Coronary artery (tissue), 2 donors: ENCODE data around the gene MAPK1.
"Not testable (repeated sequence)": the region's sequence is repeated elsewhere in the genome, so short reads cannot be mapped to it uniquely, and the experiment has no call there.

Experiments used
- DNase-seq: peaks from one replicate; pipeline ENCODE4 v3.0.0-alpha.2; 2017; ENCODE audit warnings: low spot score
- H3K27ac ChIP-seq, 2 donors: fragments of 200-600 bp; sonication (generic); one replicate each; pipeline ENCODE4 v1.5.1; 2016 to 2019
- H3K4me3 ChIP-seq: fragments of 200-600 bp; sonication (generic); 2 replicates; pipeline ENCODE4 v1.5.1; 2016; ENCODE audit warnings: mild to moderate bottlenecking, moderate library complexity
- TF ChIP-seq, protein P1 (sequence below): fragments of 200-600 bp; sonication (generic); IDR thresholded peaks from one replicate; pipeline ENCODE4 v1.5.1; 2019; ENCODE audit warnings: antibody characterized with exemption

Gene MAPK1

DNA sequence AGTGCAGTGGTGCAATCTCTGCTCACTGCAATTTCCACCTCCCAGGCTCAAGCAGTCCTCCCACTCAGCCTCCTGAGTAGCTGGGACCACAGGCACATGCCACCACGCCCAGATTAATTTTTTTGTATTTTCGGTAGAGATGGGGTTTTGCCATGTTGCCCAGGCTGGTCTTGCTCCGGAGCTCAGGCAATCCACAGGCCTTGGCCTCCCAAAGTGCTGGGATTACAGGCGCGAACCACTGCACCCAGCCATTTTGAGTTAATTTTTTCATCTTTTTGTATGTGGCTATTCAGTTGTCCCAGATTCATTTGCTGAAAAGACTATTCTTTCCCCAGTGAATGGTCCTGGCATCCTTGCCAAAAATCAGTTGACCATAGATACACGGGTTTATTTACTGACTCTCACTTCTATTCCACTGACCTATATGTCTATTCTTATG lies 63.6 kb downstream of the MAPK1 start:
- H3K27ac ChIP-seq, result no peak overlapping the region

DNA sequence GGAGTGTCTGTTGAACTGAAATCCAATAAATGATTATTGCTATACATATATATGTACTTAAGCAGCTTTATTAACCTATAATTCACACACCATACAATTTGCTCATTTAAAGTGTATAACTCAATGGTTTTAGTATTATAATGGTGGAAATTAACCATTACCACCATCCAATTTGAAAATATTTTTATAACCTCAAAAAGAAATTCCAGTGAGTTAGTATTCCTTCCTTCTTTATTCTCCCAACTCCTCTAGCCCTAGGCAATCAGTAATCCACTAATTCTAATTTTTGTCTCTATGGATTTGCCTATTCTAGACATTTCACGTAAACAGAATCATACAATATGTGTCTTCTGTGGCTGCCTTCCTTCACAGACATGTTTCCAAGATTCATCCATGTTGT lies 64.8 kb downstream of the MAPK1 start:
- Histone ChIP-seq H3K4me3 (no peak overlapping the region), H3K27ac (no peak overlapping the region)
- TF ChIP-seq, protein P1, sequence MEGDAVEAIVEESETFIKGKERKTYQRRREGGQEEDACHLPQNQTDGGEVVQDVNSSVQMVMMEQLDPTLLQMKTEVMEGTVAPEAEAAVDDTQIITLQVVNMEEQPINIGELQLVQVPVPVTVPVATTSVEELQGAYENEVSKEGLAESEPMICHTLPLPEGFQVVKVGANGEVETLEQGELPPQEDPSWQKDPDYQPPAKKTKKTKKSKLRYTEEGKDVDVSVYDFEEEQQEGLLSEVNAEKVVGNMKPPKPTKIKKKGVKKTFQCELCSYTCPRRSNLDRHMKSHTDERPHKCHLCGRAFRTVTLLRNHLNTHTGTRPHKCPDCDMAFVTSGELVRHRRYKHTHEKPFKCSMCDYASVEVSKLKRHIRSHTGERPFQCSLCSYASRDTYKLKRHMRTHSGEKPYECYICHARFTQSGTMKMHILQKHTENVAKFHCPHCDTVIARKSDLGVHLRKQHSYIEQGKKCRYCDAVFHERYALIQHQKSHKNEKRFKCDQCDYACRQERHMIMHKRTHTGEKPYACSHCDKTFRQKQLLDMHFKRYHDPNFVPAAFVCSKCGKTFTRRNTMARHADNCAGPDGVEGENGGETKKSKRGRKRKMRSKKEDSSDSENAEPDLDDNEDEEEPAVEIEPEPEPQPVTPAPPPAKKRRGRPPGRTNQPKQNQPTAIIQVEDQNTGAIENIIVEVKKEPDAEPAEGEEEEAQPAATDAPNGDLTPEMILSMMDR, result no peak
- DNase-seq, result no peak

More for the DNA sequence above, 63.6 kb downstream of the MAPK1 start:
- no peak overlapping the region for H3K4me3 ChIP-seq
- DNase-seq, result no peak
- TF ChIP-seq, protein P1, result no peak

DNA sequence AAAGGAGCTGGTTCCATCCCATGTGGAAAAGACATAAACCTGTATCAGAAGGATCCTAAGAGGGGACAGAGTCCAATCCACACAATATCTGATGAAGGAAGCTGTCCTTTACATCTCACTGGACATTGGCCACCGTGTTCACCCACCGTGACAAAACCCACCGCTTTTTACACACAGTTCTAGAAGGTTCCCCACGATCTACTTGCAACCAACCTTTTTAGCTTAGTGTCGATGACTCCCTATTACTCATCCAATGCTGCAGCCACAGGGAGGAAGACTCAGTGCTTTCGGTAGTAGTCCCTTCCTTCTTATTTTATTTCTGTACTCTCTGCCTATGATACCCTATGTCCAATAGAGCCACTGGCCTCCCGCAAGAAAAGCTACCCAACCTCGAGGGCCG lies 65.4 kb downstream of the MAPK1 start:
- no peak overlapping the region for H3K4me3 ChIP-seq
- no peak overlapping the region for H3K27ac ChIP-seq
- no peak for DNase-seq
- TF ChIP-seq, protein P1, result no peak

DNA sequence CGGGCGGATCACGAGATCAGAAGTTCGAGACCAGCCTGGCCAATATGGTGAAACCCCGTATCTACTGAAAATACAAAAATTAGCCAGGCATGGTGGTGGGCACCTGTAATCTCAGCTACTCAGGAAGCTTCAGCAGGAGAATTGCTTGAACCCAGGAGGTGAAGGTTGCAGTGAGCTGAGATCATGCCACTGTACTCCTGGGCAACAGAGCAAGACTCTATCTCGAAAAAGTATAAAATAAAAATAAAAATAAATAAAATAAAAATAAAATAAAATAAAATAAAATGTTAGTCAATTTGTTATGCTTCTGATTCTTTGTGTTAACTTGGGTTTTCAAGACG lies 66.2 kb downstream of the MAPK1 start:
- H3K27ac ChIP-seq, H3K4me3 ChIP-seq, DNase-seq: not testable (repeated sequence)

DNA sequence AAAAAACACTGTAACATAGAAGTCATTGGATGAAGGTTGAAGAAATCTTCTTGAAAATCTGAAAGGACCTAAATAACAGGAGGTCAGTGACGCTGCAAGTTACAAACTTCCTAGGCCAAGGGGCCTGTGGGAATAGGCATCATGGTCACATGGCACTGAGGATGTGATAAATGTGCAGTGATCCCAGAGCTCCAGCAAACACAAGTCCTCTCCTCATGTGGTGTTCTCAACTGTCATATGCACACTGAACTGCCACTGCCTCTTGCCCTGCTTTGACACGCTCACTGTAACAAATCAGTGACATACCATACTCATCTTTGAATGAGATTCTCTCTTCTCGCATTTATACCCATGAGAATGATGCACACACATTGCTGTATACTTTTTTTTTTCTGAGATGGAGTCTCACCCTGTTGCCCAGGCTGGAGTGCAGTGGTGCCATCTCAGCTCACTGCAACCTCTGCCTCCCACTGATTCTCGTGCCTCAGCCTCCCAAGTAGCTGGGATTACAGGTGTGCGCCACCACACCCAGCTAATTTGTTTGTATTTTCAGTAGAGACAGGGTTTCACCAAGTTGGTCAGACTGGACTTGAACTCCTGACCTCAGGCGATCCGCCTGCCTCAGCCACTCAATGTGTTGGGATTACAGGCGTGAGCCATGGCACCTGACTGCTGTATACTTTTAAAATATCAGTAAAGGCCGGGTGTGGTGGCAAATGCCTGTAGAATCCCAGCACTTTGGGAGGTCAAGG lies 66.7 kb downstream of the MAPK1 start:
- Histone ChIP-seq H3K27ac (no peak overlapping the region), H3K4me3 (no peak overlapping the region)
- TF ChIP-seq, protein P1, result no peak
- no peak for DNase-seq

DNA sequence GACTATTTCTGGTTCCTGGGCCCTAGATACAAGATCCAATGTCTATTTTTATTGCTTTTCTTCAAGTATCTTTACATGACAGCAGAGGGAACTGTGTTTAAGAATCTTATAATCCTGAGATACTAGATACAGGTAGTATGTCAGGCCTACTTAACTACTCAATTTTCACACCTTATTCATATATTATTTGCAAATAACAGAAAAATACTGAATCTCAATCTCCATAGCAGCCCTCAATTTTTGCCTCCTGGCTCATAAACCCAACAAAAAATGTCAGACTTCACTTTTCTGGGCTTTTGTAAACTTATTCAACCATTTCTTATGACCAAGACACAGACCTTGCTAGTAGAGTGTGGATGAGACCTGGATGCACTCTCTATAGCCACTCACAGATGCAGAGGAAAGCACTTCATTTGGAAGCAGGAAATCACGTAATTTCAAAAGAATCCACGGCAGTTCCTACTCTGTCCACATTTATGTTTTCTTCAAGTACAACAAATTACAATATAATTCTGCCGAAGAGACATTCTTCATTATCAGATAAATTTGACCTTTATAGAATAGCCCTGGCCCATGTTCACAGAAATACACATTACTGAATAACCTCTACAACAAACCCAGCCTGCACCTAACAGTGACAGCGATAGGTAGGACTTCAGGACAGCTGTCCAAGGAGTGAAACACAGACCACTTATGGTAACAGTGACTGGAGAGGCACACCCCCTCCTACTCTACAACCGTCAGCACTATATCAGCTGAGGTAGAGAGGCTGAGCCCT lies 69.8 kb downstream of the MAPK1 start:
- no peak for DNase-seq
- Histone ChIP-seq H3K4me3 (no peak overlapping the region), H3K27ac (peak overlapping the region in 1 of 2 donors; percentile 61)
- TF ChIP-seq, protein P1, result no peak

- DNase-seq, result no peak
- Histone ChIP-seq H3K27ac (no peak overlapping the region), H3K4me3 (no peak overlapping the region)
- TF ChIP-seq, protein P1, result no peak
Observed at GRCh38 chr22:21796863-21797262, 70.6 kb downstream of the MAPK1 start.
